Left ventricle myocardium inferior (tissue), 1 donor: ENCODE measurements around the gene CEP128. TPM values are rescaled to one million over a fixed set of nuclear protein-coding genes. Genes with fewer than 3 reads are reported as not detected.

Source experiments
- DNase-seq: peaks from one replicate; pipeline ENCODE4 v3.0.0-alpha.2; 2020
- H3K27ac ChIP-seq: fragments of 200-600 bp; replicated peaks from 2 replicates; pipeline ENCODE4 v1.8.0; 2021
- H3K27me3 ChIP-seq: fragments of 200-600 bp; 2 replicates; pipeline ENCODE4 v1.8.0; 2021; ENCODE audit warnings: low read depth
- H3K36me3 ChIP-seq: fragments of 200-600 bp; 2 replicates; pipeline ENCODE4 v1.8.0; 2021
- H3K4me1 ChIP-seq: fragments of 200-600 bp; 2 replicates; pipeline ENCODE4 v1.8.0; 2021
- H3K4me3 ChIP-seq: fragments of 200-600 bp; 2 replicates; pipeline ENCODE4 v1.8.0; 2021; ENCODE audit warnings: mild to moderate bottlenecking, moderate library complexity
- H3K9me3 ChIP-seq: fragments of 200-600 bp; replicated peaks from 2 replicates; pipeline ENCODE4 v1.8.0; 2021
- intact Hi-C: fragments of 100-400 bp; cut with micrococcal nuclease; formaldehyde crosslinking; loops from one replicate; pipeline ENCODE4 v1.11.0; 2022
- total RNA-seq: library from RNA; stranded (reverse); fragmentation: NEBNext Ultra II Directional; extraction: Animal tissue kit (Norgen Biotek cat#: 25700); gene quantifications from one replicate; pipeline ENCODE4 v1.2.1, GENCODE V29; 2021
- TF ChIP-seq, protein P1 (sequence below): fragments of 200-600 bp; IDR thresholded peaks from 2 replicates; pipeline ENCODE4 v1.8.0; 2021; ENCODE audit warnings: antibody characterized with exemption, mild to moderate bottlenecking, borderline replicate concordance
- donor health status: DM: no; HTN: yes; CAD: no; lungs with severe emphysema.

Gene CEP128
- total RNA-seq, 1 donor from 2014 or later = 2.3 TPM

DNA sequence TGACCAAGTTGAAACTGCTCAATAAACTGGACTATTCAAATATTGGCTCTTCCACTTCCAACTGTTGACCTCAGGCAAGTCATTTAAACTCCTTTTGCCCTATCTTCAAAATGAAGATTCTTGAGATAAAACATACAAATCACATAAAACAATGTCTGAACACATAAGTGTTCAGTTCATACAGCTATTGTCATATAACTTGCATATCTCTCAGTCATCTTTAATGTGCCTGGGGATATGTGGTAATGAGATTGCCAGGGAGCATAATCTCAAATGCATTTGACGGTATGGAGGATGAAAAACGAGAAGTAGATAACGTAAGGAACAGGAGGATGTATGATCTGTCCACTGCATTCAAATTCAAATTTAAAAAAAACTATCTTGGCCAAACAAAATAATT lies 493.3 kb downstream of the CEP128 start:
- no peaks in the 10 kb centered on the region for H3K36me3 ChIP-seq
- TF ChIP-seq, protein P1, sequence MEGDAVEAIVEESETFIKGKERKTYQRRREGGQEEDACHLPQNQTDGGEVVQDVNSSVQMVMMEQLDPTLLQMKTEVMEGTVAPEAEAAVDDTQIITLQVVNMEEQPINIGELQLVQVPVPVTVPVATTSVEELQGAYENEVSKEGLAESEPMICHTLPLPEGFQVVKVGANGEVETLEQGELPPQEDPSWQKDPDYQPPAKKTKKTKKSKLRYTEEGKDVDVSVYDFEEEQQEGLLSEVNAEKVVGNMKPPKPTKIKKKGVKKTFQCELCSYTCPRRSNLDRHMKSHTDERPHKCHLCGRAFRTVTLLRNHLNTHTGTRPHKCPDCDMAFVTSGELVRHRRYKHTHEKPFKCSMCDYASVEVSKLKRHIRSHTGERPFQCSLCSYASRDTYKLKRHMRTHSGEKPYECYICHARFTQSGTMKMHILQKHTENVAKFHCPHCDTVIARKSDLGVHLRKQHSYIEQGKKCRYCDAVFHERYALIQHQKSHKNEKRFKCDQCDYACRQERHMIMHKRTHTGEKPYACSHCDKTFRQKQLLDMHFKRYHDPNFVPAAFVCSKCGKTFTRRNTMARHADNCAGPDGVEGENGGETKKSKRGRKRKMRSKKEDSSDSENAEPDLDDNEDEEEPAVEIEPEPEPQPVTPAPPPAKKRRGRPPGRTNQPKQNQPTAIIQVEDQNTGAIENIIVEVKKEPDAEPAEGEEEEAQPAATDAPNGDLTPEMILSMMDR = no peak
- no peaks in the 10 kb centered on the region for H3K4me1 ChIP-seq
- intact Hi-C loops = no loop called here
- peaks cover 17% of the 10 kb centered on the region for H3K9me3 ChIP-seq
- DNase-seq = no peak
- H3K27me3 ChIP-seq = no peaks in the 10 kb centered on the region
- H3K27ac ChIP-seq = no peak overlapping the region
- H3K4me3 ChIP-seq = no peak overlapping the region

- no peak overlapping the region for H3K4me3 ChIP-seq
- H3K27ac ChIP-seq = no peak overlapping the region
- no peaks in the 10 kb centered on the region for H3K36me3 ChIP-seq
- H3K27me3 ChIP-seq = no peaks in the 10 kb centered on the region
- no peak for DNase-seq
- H3K9me3 ChIP-seq = peaks cover 21% of the 10 kb centered on the region
- TF ChIP-seq, protein P1 = no peak
- intact Hi-C loops = no loop called here
- H3K4me1 ChIP-seq = no peaks in the 10 kb centered on the region
These were observed 494.1 kb downstream of the CEP128 start for GRCh38 chr14:80447392-80447791.

Other genes starting within 250 kb of the CEP128 start
- not detected for gene TSHR, start 13.9 kb upstream of the CEP128 start, total RNA-seq